Neuronal stem cell (in vitro differentiated cells): ENCODE results near the gene CBX4.

Experiments
- DNase-seq: peaks from one replicate; pipeline ENCODE4 v3.0.0-alpha.2; 2013; ENCODE audit warnings: low spot score
- H2AFZ ChIP-seq: one replicate; pipeline ENCODE4 v1.6.1; 2013; ENCODE audit warnings: mild to moderate bottlenecking, low read length, inconsistent platforms
- H2AK5ac ChIP-seq: 2 replicates; pipeline ENCODE4 v1.6.1; 2013; ENCODE audit warnings: low read depth, mild to moderate bottlenecking, inconsistent platforms, low read length, moderate library complexity, mixed read lengths
- H2BK120ac ChIP-seq: 2 replicates; pipeline ENCODE4 v1.6.1; 2013; ENCODE audit warnings: low read depth, mild to moderate bottlenecking, inconsistent platforms, low read length, moderate library complexity, mixed read lengths
- H2BK12ac ChIP-seq: one replicate; pipeline ENCODE4 v1.6.1; 2013; ENCODE audit warnings: low read length, inconsistent platforms
- H2BK15ac ChIP-seq: 2 replicates; pipeline ENCODE4 v1.6.1; 2013; ENCODE audit warnings: mild to moderate bottlenecking, low read length, inconsistent platforms, mixed read lengths
- H2BK5ac ChIP-seq: one replicate; pipeline ENCODE4 v1.6.1; 2013; ENCODE audit warnings: inconsistent platforms, mild to moderate bottlenecking, low read length, moderate library complexity
- H3K14ac ChIP-seq: one replicate; pipeline ENCODE4 v1.6.1; 2013; ENCODE audit warnings: low read length, inconsistent platforms
- H3K18ac ChIP-seq: 2 replicates; pipeline ENCODE4 v1.6.1; 2013; ENCODE audit warnings: low read length, inconsistent platforms
- H3K23ac ChIP-seq: 2 replicates; pipeline ENCODE4 v1.6.1; 2013; ENCODE audit warnings: low read depth, mild to moderate bottlenecking, mixed read lengths, low read length, inconsistent platforms; ENCODE audit not compliant: poor library complexity
- H3K27ac ChIP-seq: replicated peaks from 3 replicates; pipeline ENCODE4 v1.5.1; 2013; ENCODE audit warnings: low read length, inconsistent platforms
- H3K27me3 ChIP-seq, 3 experiments: 2 replicates each; pipeline ENCODE4 v1.6.1; 2013; ENCODE audit warnings: low read length in 3 of 3, mild to moderate bottlenecking in 2 of 3, inconsistent platforms in 1 of 3, low read depth in 1 of 3, mixed read lengths in 1 of 3, moderate library complexity in 1 of 3; ENCODE audit not compliant: control insufficient read depth in 3 of 3, insufficient read depth in 3 of 3
- H3K36me3 ChIP-seq, 2 donors: replicated peaks in 1 of 2; 2 replicates each; pipeline ENCODE4 v1.6.1; 2013; ENCODE audit warnings: low read length in 2 of 2; ENCODE audit not compliant: control insufficient read depth in 2 of 2, insufficient read depth in 2 of 2
- H3K4ac ChIP-seq: 2 replicates; pipeline ENCODE4 v1.6.1; 2013; ENCODE audit warnings: inconsistent platforms, mild to moderate bottlenecking, low read length, moderate library complexity
- H3K4me1 ChIP-seq, 2 donors: 1 replicate in 1 of 2; 2 replicates in 1 of 2; pipeline ENCODE4 v1.6.1; 2013; ENCODE audit warnings: low read length in 2 of 2, low read depth in 1 of 2; ENCODE audit not compliant: control insufficient read depth in 2 of 2, insufficient read depth in 1 of 2
- H3K4me2 ChIP-seq: one replicate; pipeline ENCODE4 v1.6.1; 2013; ENCODE audit warnings: mild to moderate bottlenecking, low read length, inconsistent platforms; ENCODE audit not compliant: insufficient read depth, poor library complexity, severe bottlenecking
- H3K4me3 ChIP-seq, 2 donors: 2 replicates each; pipeline ENCODE4 v1.5.1; 2013; ENCODE audit warnings: low read length in 2 of 2, mild to moderate bottlenecking in 2 of 2, inconsistent platforms in 1 of 2, moderate library complexity in 1 of 2
- H3K79me1 ChIP-seq: one replicate; pipeline ENCODE4 v1.6.1; 2013; ENCODE audit warnings: low read depth, mild to moderate bottlenecking, inconsistent platforms, low read length, moderate library complexity
- H3K9ac ChIP-seq: one replicate; pipeline ENCODE4 v1.6.1; 2013; ENCODE audit warnings: mild to moderate bottlenecking, low read depth, low read length, inconsistent platforms; ENCODE audit not compliant: poor library complexity
- H3K9me3 ChIP-seq, 2 donors: replicated peaks in 1 of 2; 2 replicates each; pipeline versions ENCODE3 to v1.6.1; 2013; ENCODE audit warnings: low read length in 2 of 2, mild to moderate bottlenecking in 2 of 2, inconsistent platforms in 1 of 2, low read depth in 1 of 2, mixed read lengths in 1 of 2, moderate library complexity in 1 of 2; ENCODE audit not compliant: control insufficient read depth in 2 of 2, insufficient read depth in 1 of 2
- H4K8ac ChIP-seq: one replicate; pipeline ENCODE4 v1.6.1; 2013; ENCODE audit warnings: low read depth, mild to moderate bottlenecking, inconsistent platforms, low read length, moderate library complexity
- H4K91ac ChIP-seq: one replicate; pipeline ENCODE4 v1.6.1; 2013; ENCODE audit warnings: low read length, low read depth, mild to moderate bottlenecking, inconsistent platforms; ENCODE audit not compliant: poor library complexity
- WGBS, 2 donors: extraction: QIAGEN DNeasy Blood & Tissue Kit; methylation state at CpG; one replicate each; pipeline ENCODE4 v1.1.7; 2013; ENCODE audit warnings: missing lambda C conversion rate in 2 of 2, mixed read lengths in 1 of 2; ENCODE audit not compliant: insufficient read length in 2 of 2, insufficient replicate concordance in 1 of 2; ENCODE audit errors: extremely low coverage in 2 of 2; 5-methylcytosine and 5-hydroxymethylcytosine counted together

The CBX4 gene

GRCh38 chr17:79845601-79845949, 6.3 kb upstream of the CBX4 start:
- no peak overlapping the region for H4K8ac ChIP-seq
- H3K9ac ChIP-seq: no peak overlapping the region
- H3K4me2 ChIP-seq: no peak overlapping the region
- no CpG with 5 or more reads among the region's 7 CpGs for WGBS, 2 donors
- no peak overlapping the region for H2AK5ac ChIP-seq
- H3K4me3 ChIP-seq: no peak overlapping the region
- H2BK12ac ChIP-seq: no peak overlapping the region
- H3K4ac ChIP-seq: no peak overlapping the region
- no peak overlapping the region for H3K23ac ChIP-seq
- H2BK15ac ChIP-seq: no peak overlapping the region
- H4K91ac ChIP-seq: no peak overlapping the region
- H2AFZ ChIP-seq: peak overlapping the region; percentile 97
- no peak overlapping the region for H3K18ac ChIP-seq
- no peak for DNase-seq
- H2BK120ac ChIP-seq: no peak overlapping the region
- no peaks in the 10 kb centered on the region for H3K79me1 ChIP-seq
- no peaks in the 10 kb centered on the region for H3K9me3 ChIP-seq
- peaks cover 33 to 50% (median 46%) of the 10 kb centered on the region in 3 experiments for H3K27me3 ChIP-seq
- H3K4me1 ChIP-seq: peaks cover 18 to 27% of the 10 kb centered on the region in 2 donors
- H3K36me3 ChIP-seq: no peaks in the 10 kb centered on the region
- H2BK5ac ChIP-seq: no peak overlapping the region
- no peak overlapping the region for H3K27ac ChIP-seq
- no peak overlapping the region for H3K14ac ChIP-seq

- Histone ChIP-seq H3K4ac (no peak overlapping the region), H2BK120ac (peak overlapping the region; percentile 74), H3K9me3 (peaks cover 0 to 3% of the 10 kb centered on the region in 2 donors), H2BK12ac (no peak overlapping the region), H3K27ac (no peak overlapping the region), H3K23ac (no peak overlapping the region), H2BK5ac (peak overlapping the region; percentile 9), H2AK5ac (peak overlapping the region; percentile 99), H2BK15ac (peak overlapping the region; percentile 77), H3K4me2 (peak overlapping the region; percentile 69), H3K9ac (no peak overlapping the region), H2AFZ (peak overlapping the region; percentile 97), H4K8ac (no peak overlapping the region), H3K79me1 (no peaks in the 10 kb centered on the region), H3K4me1 (peaks cover 18 to 28% of the 10 kb centered on the region in 2 donors), H4K91ac (no peak overlapping the region), H3K4me3 (no peak overlapping the region), H3K36me3 (no peaks in the 10 kb centered on the region), H3K14ac (no peak overlapping the region), H3K18ac (peak overlapping the region; percentile 81), H3K27me3 (peaks cover 38 to 56% (median 50%) of the 10 kb centered on the region in 3 experiments)
- no CpG with 5 or more reads among the region's 38 CpGs for WGBS, 2 donors
- DNase-seq: no peak
Measured at GRCh38 chr17:79844869-79845600, 5.8 kb upstream of the CBX4 start.

- Histone ChIP-seq H2BK12ac (peak overlapping the region; percentile 94), H4K8ac (no peak overlapping the region), H3K36me3 (no peaks in the 10 kb centered on the region), H3K14ac (peak overlapping the region; percentile 56), H2AFZ (peak overlapping the region; percentile 97), H3K79me1 (no peaks in the 10 kb centered on the region), H3K4me1 (peaks cover 17 to 23% of the 10 kb centered on the region in 2 donors), H3K4me2 (peak overlapping the region; percentile 86), H2AK5ac (peak overlapping the region; percentile 99), H3K9ac (peak overlapping the region; percentile 84), H4K91ac (no peak overlapping the region), H2BK5ac (peak overlapping the region; percentile 39), H3K27ac (no peak overlapping the region), H3K4me3 (peak overlapping the region; percentile 50 to 79), H3K23ac (no peak overlapping the region), H3K9me3 (peaks cover 0 to 3% of the 10 kb centered on the region in 2 donors), H3K18ac (peak overlapping the region; percentile 99), H2BK15ac (peak overlapping the region; percentile 99), H3K4ac (peak overlapping the region; percentile 98), H2BK120ac (peak overlapping the region; percentile 67), H3K27me3 (peaks cover 41 to 60% (median 53%) of the 10 kb centered on the region in 3 experiments)
- WGBS, 2 donors: no CpG with 5 or more reads among the region's 89 CpGs
- no peak for DNase-seq
Measured at GRCh38 chr17:79843816-79844800, 4.9 kb upstream of the CBX4 start.

GRCh38 chr17:79843474-79843815, 4.2 kb upstream of the CBX4 start:
- H3K27ac ChIP-seq: no peak overlapping the region
- peak overlapping the region; percentile 99 for H3K18ac ChIP-seq
- H2BK12ac ChIP-seq: peak overlapping the region; percentile 97
- H3K79me1 ChIP-seq: no peaks in the 10 kb centered on the region
- peak overlapping the region; percentile 97 for H2AFZ ChIP-seq
- peak overlapping the region; percentile 86 for H3K4me2 ChIP-seq
- H3K23ac ChIP-seq: peak overlapping the region; percentile 73
- H3K14ac ChIP-seq: no peak overlapping the region
- peaks cover 0 to 3% of the 10 kb centered on the region in 2 donors for H3K9me3 ChIP-seq
- peak overlapping the region; percentile 74 for H2BK15ac ChIP-seq
- H4K8ac ChIP-seq: no peak overlapping the region
- H3K27me3 ChIP-seq: peaks cover 41 to 60% (median 47%) of the 10 kb centered on the region in 3 experiments
- H2BK120ac ChIP-seq: peak overlapping the region; percentile 67
- no peak for DNase-seq
- H3K9ac ChIP-seq: no peak overlapping the region
- H3K36me3 ChIP-seq: no peaks in the 10 kb centered on the region
- H4K91ac ChIP-seq: no peak overlapping the region
- peaks cover 16 to 23% of the 10 kb centered on the region in 2 donors for H3K4me1 ChIP-seq
- H3K4me3 ChIP-seq: peak overlapping the region; percentile 50 to 63
- peak overlapping the region; percentile 39 for H2BK5ac ChIP-seq
- WGBS, 2 donors: no CpG with 5 or more reads among the region's 39 CpGs
- H2AK5ac ChIP-seq: peak overlapping the region; percentile 86
- no peak overlapping the region for H3K4ac ChIP-seq
